HG03025 (cell line): ENCODE data around the gene GPALPP1.
"Not testable (repeated sequence)": the region's sequence is repeated elsewhere in the genome, so short reads cannot be mapped to it uniquely, and the experiment has no call there.

Source experiments
- ATAC-seq: cut with Tn5 transposase; IDR thresholded peaks from one replicate; pipeline ENCODE4 v1.9.1; 2021; ENCODE audit warnings: mild to moderate bottlenecking, moderate library complexity; ENCODE audit not compliant: unreplicated experiment, low FRiP score

Gene GPALPP1

GRCh38 chr13:44989071-44989889, at the start of gene GPALPP1, which contains the start of gene NUFIP1:
GPALPP1 (plus strand) TSS chr13:44989538; CDS start chr13:44989655, 117 bp downstream.
NUFIP1 (minus strand) TSS chr13:44989471; CDS start chr13:44989436, 35 bp downstream.
- peak; percentile 98 for ATAC-seq

GRCh38 chr13:44943411-44943810, 45.9 kb upstream of the GPALPP1 start:
- ATAC-seq: not testable (repeated sequence)

- no peak for ATAC-seq
Observed at GRCh38 chr13:44951184-44951583, 38.2 kb upstream of the GPALPP1 start.

GRCh38 chr13:44952671-44953070, 36.7 kb upstream of the GPALPP1 start:
- no peak for ATAC-seq

GRCh38 chr13:44954224-44954623, 35.1 kb upstream of the GPALPP1 start:
- no peak for ATAC-seq

GRCh38 chr13:44955406-44955805, 33.9 kb upstream of the GPALPP1 start:
- ATAC-seq: no peak

- no peak for ATAC-seq
Observed at GRCh38 chr13:44961997-44962396, 27.3 kb upstream of the GPALPP1 start.

GRCh38 chr13:44967704-44968433, 21.5 kb upstream of the GPALPP1 start:
- ATAC-seq: no peak

GRCh38 chr13:44968434-44968815, 20.9 kb upstream of the GPALPP1 start:
- no peak for ATAC-seq

GRCh38 chr13:44969551-44970484, 19.5 kb upstream of the GPALPP1 start:
- no peak for ATAC-seq

GRCh38 chr13:44971656-44972595, 17.4 kb upstream of the GPALPP1 start:
- ATAC-seq: no peak

GRCh38 chr13:44972956-44973581, 16.3 kb upstream of the GPALPP1 start:
- ATAC-seq: no peak

GRCh38 chr13:44974056-44974793, 15.1 kb upstream of the GPALPP1 start:
- ATAC-seq: no peak

GRCh38 chr13:44976196-44976595, 13.1 kb upstream of the GPALPP1 start:
- no peak for ATAC-seq

- ATAC-seq: no peak
Observed at GRCh38 chr13:44976949-44977583, 12.3 kb upstream of the GPALPP1 start.

- no peak for ATAC-seq
Observed at GRCh38 chr13:44978328-44978727, 11.0 kb upstream of the GPALPP1 start.

GRCh38 chr13:44989941-44990340, 603 bp downstream of the GPALPP1 start:
- no peak for ATAC-seq

GRCh38 chr13:45003417-45003816, 14.1 kb downstream of the GPALPP1 start:
- no peak for ATAC-seq
